Stomach (tissue), 4 donors: Measurements from ENCODE around the gene CEP41.

Experiments
- EP300 ChIP-seq: sonication (generic); formaldehyde crosslinking; IDR thresholded peaks from one replicate; pipeline ENCODE4 v1.6.1; 2017; ENCODE audit warnings: antibody characterized with exemption
- POLR2A ChIP-seq, 4 donors: fragments of 450-650 bp; IDR thresholded peaks; one replicate each; pipeline ENCODE4 v1.6.1; 2016; ENCODE audit warnings: antibody characterized with exemption in 4 of 4, control low read depth in 2 of 4, mild to moderate bottlenecking in 1 of 4, moderate library complexity in 1 of 4
- TF ChIP-seq, protein P1 (sequence below), 7 experiments: fragments of 450-650 bp in 4 of 7; fragments of 200-600 bp in 3 of 7; sonication (generic) in 3 of 7; IDR thresholded peaks; one replicate each; pipeline ENCODE4 v1.5.1; 2016 to 2019; ENCODE audit warnings: antibody characterized with exemption in 7 of 7, control low read depth in 2 of 7, mild to moderate bottlenecking in 1 of 7

GRCh38 chr7:130405003-130405402 lies 35.8 kb downstream of the CEP41 start:
- TF ChIP-seq, protein P1, sequence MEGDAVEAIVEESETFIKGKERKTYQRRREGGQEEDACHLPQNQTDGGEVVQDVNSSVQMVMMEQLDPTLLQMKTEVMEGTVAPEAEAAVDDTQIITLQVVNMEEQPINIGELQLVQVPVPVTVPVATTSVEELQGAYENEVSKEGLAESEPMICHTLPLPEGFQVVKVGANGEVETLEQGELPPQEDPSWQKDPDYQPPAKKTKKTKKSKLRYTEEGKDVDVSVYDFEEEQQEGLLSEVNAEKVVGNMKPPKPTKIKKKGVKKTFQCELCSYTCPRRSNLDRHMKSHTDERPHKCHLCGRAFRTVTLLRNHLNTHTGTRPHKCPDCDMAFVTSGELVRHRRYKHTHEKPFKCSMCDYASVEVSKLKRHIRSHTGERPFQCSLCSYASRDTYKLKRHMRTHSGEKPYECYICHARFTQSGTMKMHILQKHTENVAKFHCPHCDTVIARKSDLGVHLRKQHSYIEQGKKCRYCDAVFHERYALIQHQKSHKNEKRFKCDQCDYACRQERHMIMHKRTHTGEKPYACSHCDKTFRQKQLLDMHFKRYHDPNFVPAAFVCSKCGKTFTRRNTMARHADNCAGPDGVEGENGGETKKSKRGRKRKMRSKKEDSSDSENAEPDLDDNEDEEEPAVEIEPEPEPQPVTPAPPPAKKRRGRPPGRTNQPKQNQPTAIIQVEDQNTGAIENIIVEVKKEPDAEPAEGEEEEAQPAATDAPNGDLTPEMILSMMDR (IDR thresholded peaks at IDR 0.05) = no peak
- TF ChIP-seq EP300 = no peak
- no peak for TF ChIP-seq POLR2A (IDR thresholded peaks at IDR 0.05)
